Ishikawa (cell line): ENCODE measurements around the gene TARBP1.

Experiments used
- CEBPB ChIP-seq: IDR thresholded peaks from 2 replicates; pipeline ENCODE4 v1.6.1; 2012
- CREB1 ChIP-seq: IDR thresholded peaks from 2 replicates; pipeline ENCODE4 v1.6.1; 2012; ENCODE audit warnings: low read depth
- EGR1 ChIP-seq: IDR thresholded peaks from 2 replicates; pipeline ENCODE4 v1.6.1; 2012
- EP300 ChIP-seq: IDR thresholded peaks from 2 replicates; pipeline ENCODE4 v1.6.1; 2012; ENCODE audit warnings: borderline replicate concordance
- FOXM1 ChIP-seq: IDR thresholded peaks from 2 replicates; pipeline ENCODE4 v1.6.1; 2012; ENCODE audit warnings: low read depth, borderline replicate concordance
- MAX ChIP-seq: IDR thresholded peaks from 2 replicates; pipeline ENCODE4 v1.6.1; 2012
- NFIC ChIP-seq: IDR thresholded peaks from 2 replicates; pipeline ENCODE4 v1.6.1; 2012
- RAD21 ChIP-seq: IDR thresholded peaks from 2 replicates; pipeline ENCODE4 v1.6.1; 2012; ENCODE audit warnings: low read depth
- REST ChIP-seq: IDR thresholded peaks from 2 replicates; pipeline ENCODE4 v1.6.1; 2012; ENCODE audit warnings: low read depth, mild to moderate bottlenecking
- TAF1 ChIP-seq: IDR thresholded peaks from 2 replicates; pipeline ENCODE4 v1.6.1; 2012; ENCODE audit warnings: low read depth, mild to moderate bottlenecking
- TCF12 ChIP-seq: IDR thresholded peaks from 2 replicates; pipeline ENCODE4 v1.6.1; 2012; ENCODE audit warnings: low read depth
- TEAD4 ChIP-seq: IDR thresholded peaks from 2 replicates; pipeline ENCODE4 v1.6.1; 2012
- USF1 ChIP-seq: IDR thresholded peaks from 2 replicates; pipeline ENCODE4 v1.6.1; 2012
- YY1 ChIP-seq: IDR thresholded peaks from 2 replicates; pipeline ENCODE4 v1.6.1; 2012; ENCODE audit warnings: low read depth
- ZBTB7A ChIP-seq: IDR thresholded peaks from 2 replicates; pipeline ENCODE4 v1.6.1; 2012; ENCODE audit warnings: low read depth

The TARBP1 gene

GRCh38 chr1:234413485-234413884, 65.5 kb downstream of the TARBP1 start:
- TF ChIP-seq EGR1 (no peak), CEBPB (no peak), TCF12 (no peak), TAF1 (no peak), USF1 (no peak), YY1 (no peak), REST (no peak), CREB1 (no peak), NFIC (no peak), TEAD4 (no peak), EP300 (no peak), RAD21 (no peak), ZBTB7A (no peak), MAX (no peak), FOXM1 (no peak)

GRCh38 chr1:234412830-234413229, 66.1 kb downstream of the TARBP1 start:
- TF ChIP-seq REST (no peak), NFIC (no peak), USF1 (no peak), RAD21 (no peak), TCF12 (no peak), ZBTB7A (no peak), TAF1 (no peak), YY1 (no peak), CREB1 (no peak), TEAD4 (no peak), CEBPB (no peak), EGR1 (no peak), FOXM1 (no peak), MAX (no peak), EP300 (no peak)

- TF ChIP-seq CREB1 (no peak), NFIC (no peak), USF1 (no peak), ZBTB7A (no peak)
Observed at GRCh38 chr1:234409328-234409727, 69.7 kb downstream of the TARBP1 start.

GRCh38 chr1:234408757-234409156, 70.2 kb downstream of the TARBP1 start:
- no peak for TF ChIP-seq CREB1
- TF ChIP-seq CEBPB, result no peak
- no peak for TF ChIP-seq EGR1
- TF ChIP-seq RAD21, result no peak
- TF ChIP-seq REST, result no peak
- TF ChIP-seq ZBTB7A, result no peak
- no peak for TF ChIP-seq TCF12
- no peak for TF ChIP-seq EP300
- no peak for TF ChIP-seq YY1
- no peak for TF ChIP-seq NFIC
- no peak for TF ChIP-seq FOXM1
- TF ChIP-seq USF1, result no peak
- no peak for TF ChIP-seq TEAD4
